ENCODE data around the gene EPHA6.

The EPHA6 gene

GRCh38 chr3:96813820-96814650 is at the start of gene EPHA6:
Gene EPHA6, plus strand, starts transcription at chr3:96814594.
- peak; percentile 6 for DNase-seq

- no peak for DNase-seq
These were observed 37.6 kb upstream of the EPHA6 start for GRCh38 chr3:96776818-96777217.

GRCh38 chr3:96779810-96780209 is 34.6 kb upstream of the EPHA6 start:
- DNase-seq = peak; percentile 2

- no peak for DNase-seq
These were observed 18.3 kb upstream of the EPHA6 start for GRCh38 chr3:96796101-96796500.

GRCh38 chr3:96803870-96804269 is 10.5 kb upstream of the EPHA6 start:
- no peak for DNase-seq

GRCh38 chr3:96806341-96806740 is 8.1 kb upstream of the EPHA6 start:
- DNase-seq = no peak

- peak; percentile 82 for DNase-seq
These were observed 1.1 kb upstream of the EPHA6 start for GRCh38 chr3:96813134-96813819.

GRCh38 chr3:96814651-96815567 is 515 bp downstream of the EPHA6 start:
- no peak for DNase-seq

GRCh38 chr3:96831175-96831574 is 16.8 kb downstream of the EPHA6 start:
- DNase-seq = no peak

GRCh38 chr3:96833301-96833700 is 18.9 kb downstream of the EPHA6 start:
- no peak for DNase-seq

- no peak for DNase-seq
These were observed 21.9 kb downstream of the EPHA6 start for GRCh38 chr3:96836153-96836915.

GRCh38 chr3:96843505-96844203 is 29.3 kb downstream of the EPHA6 start:
- no peak for DNase-seq

GRCh38 chr3:96844204-96844514 is 29.8 kb downstream of the EPHA6 start:
- DNase-seq = no peak

- DNase-seq = no peak
These were observed 38.5 kb downstream of the EPHA6 start for GRCh38 chr3:96852849-96853248.

GRCh38 chr3:96860882-96861281 is 46.5 kb downstream of the EPHA6 start:
- DNase-seq = no peak

GRCh38 chr3:96863129-96863740 is 48.8 kb downstream of the EPHA6 start:
- peak; percentile 16 for DNase-seq

GRCh38 chr3:96865605-96866004 is 51.2 kb downstream of the EPHA6 start:
- DNase-seq = no peak

GRCh38 chr3:96869316-96869715 is 54.9 kb downstream of the EPHA6 start:
- DNase-seq = no peak

GRCh38 chr3:96877510-96877909 is 63.1 kb downstream of the EPHA6 start:
- no peak for DNase-seq

- DNase-seq = no peak
These were observed 85.6 kb downstream of the EPHA6 start for GRCh38 chr3:96900031-96900430.

- DNase-seq = no peak
These were observed 86.2 kb downstream of the EPHA6 start for GRCh38 chr3:96900566-96900965.

- DNase-seq = no peak
These were observed 101.1 kb downstream of the EPHA6 start for GRCh38 chr3:96915445-96915844.

Data from activated CD4-positive, alpha-beta T cell treated with anti-CD3 and anti-CD28 coated beads, Interleukin-2, amount 50 U/mL, for 16 hours (primary cell).